Gastrocnemius medialis (tissue), 4 donors: ENCODE data around the gene GPR42. TPM values are rescaled to one million over a fixed set of nuclear protein-coding genes. Genes with fewer than 3 reads are reported as not detected.

Experiments
- ATAC-seq, 2 donors: fragments of 150-250 bp; one replicate each; pipeline ENCODE4 v1.9.1; 2016
- DNase-seq, 2 donors: peaks; one replicate each; pipeline ENCODE4 v3.0.0-alpha.2; 2019
- H3K27ac ChIP-seq, 4 donors: fragments of 200-600 bp; sonication (generic); 1 replicate in 1 of 4; 2 replicates in 3 of 4; pipeline ENCODE4 v1.5.1; 2016 to 2018; ENCODE audit warnings: mild to moderate bottlenecking in 2 of 4, moderate library complexity in 1 of 4
- H3K27me3 ChIP-seq, 3 donors: fragments of 200-600 bp; sonication (generic) in 2 of 3; 1 replicate in 1 of 3; 2 replicates in 2 of 3; pipeline versions ENCODE4 v1.5.1 to v1.6.0; 2016 to 2019; ENCODE audit warnings: mild to moderate bottlenecking in 1 of 3, moderate library complexity in 1 of 3
- H3K36me3 ChIP-seq, 2 donors: fragments of 200-600 bp; sonication (generic) in 1 of 2; one replicate each; pipeline ENCODE4 v1.5.1; 2017 to 2018
- H3K4me1 ChIP-seq, 2 donors: fragments of 200-600 bp; sonication (generic) in 1 of 2; one replicate each; pipeline ENCODE4 v1.5.1; 2016 to 2017; ENCODE audit warnings: mild to moderate bottlenecking in 2 of 2
- H3K4me3 ChIP-seq, 4 donors: fragments of 200-600 bp; sonication (generic) in 3 of 4; 1 replicate in 1 of 4; 2 replicates in 3 of 4; pipeline ENCODE4 v1.5.1; 2016 to 2019; ENCODE audit warnings: mild to moderate bottlenecking in 2 of 4
- H3K9me3 ChIP-seq, 3 donors: fragments of 200-600 bp; sonication (generic) in 2 of 3; 1 replicate in 1 of 3; 2 replicates in 2 of 3; pipeline ENCODE4 v1.5.1; 2016 to 2019
- CTCF ChIP-seq, 5 experiments: fragments of 450-650 bp in 3 of 5; fragments of 200-600 bp in 2 of 5; sonication (generic) in 2 of 5; IDR thresholded peaks in 4 of 5; conservative IDR thresholded peaks in 1 of 5; 1 replicate in 4 of 5; 2 replicates in 1 of 5; pipeline ENCODE4 v1.5.1; 2016 to 2019; ENCODE audit warnings: antibody characterized with exemption in 5 of 5, mild to moderate bottlenecking in 3 of 5, moderate library complexity in 3 of 5
- POLR2A ChIP-seq, 2 donors: fragments of 450-650 bp; IDR thresholded peaks; one replicate each; pipeline ENCODE4 v1.6.1; 2017; ENCODE audit warnings: antibody characterized with exemption in 2 of 2, mild to moderate bottlenecking in 2 of 2, moderate library complexity in 2 of 2
- in situ Hi-C, 4 donors: fragments of 200-750 bp; cut with MboI; loops; one replicate each; pipeline versions ENCODE4 v1.15.0 to v1.8.0; 2017; ENCODE audit warnings: low sequenced_read_pairs in 4 of 4
- intact Hi-C: fragments of 100-400 bp; cut with DNase I; formaldehyde crosslinking; loops from one replicate; pipeline ENCODE4 v1.15.1; 2023; ENCODE audit warnings: low total_unique reads
- microRNA-seq, 2 donors: library from miRNA; unstranded; fragments of <30 nt; microRNA quantifications; one replicate each; pipeline ENCODE4, GENCODE V29; 2016; ENCODE audit warnings: borderline replicate concordance in 2 of 2
- total RNA-seq, 4 donors: library from RNA; depleted of rRNA; stranded (reverse); fragments of >200 nt; gene quantifications; one replicate each; pipeline versions ENCODE4 v1.1.0 to v1.2.3, GENCODE V29; 2016

Gene GPR42
- total RNA-seq, 4 donors from 2014 or later: not detected

- intact Hi-C loops: no loop called here
Observed at GRCh38 chr19:35417713-35418534, 47.1 kb downstream of the GPR42 start.

DNA sequence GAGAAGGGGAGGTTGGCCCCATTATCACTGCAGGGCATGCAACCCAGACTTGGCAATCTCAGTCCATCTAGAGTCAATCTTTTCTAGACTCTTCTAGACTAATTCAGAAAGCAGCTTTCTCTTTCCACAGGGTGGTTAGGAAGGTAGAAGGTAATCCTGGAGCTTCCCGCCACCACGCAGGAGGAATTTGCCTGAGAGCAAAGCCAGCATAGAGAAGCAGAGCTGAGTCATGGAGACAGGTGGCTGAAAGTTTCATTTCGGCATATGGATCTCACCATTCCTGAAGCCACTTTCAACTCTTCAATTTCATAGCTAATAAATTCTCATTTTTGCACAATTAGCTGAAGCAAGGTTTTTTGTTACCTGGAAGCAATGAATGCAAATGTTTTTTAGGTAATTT is 48.2 kb downstream of the GPR42 start:
- intact Hi-C loops: no loop called here

More at GRCh38 chr19:35417713-35418534, 47.1 kb downstream of the GPR42 start:
- Histone ChIP-seq H3K27me3 (peaks cover 0 to 5% (median 0%) of the 10 kb centered on the region in 3 donors), H3K9me3 (no peaks in the 10 kb centered on the region), H3K4me1 (no peaks in the 10 kb centered on the region), H3K36me3 (no peaks in the 10 kb centered on the region), H3K27ac (no peak overlapping the region), H3K4me3 (no peak overlapping the region)
- in situ Hi-C loops: no loop called here
- DNase-seq (no peak), ATAC-seq (no peak)
- TF ChIP-seq POLR2A (IDR thresholded peaks at IDR 0.05) (no peak), CTCF (IDR thresholded peaks at IDR 0.05 in 4 of 5, conservative IDR thresholded peaks at IDR 0.05 in 1 of 5) (no peak)

GRCh38 chr19:35419805-35420204 is 48.9 kb downstream of the GPR42 start:
- no peak overlapping the region for H3K4me3 ChIP-seq
- no peaks in the 10 kb centered on the region for H3K36me3 ChIP-seq
- in situ Hi-C loops (no loop called here), intact Hi-C loops (no loop called here)
- H3K27me3 ChIP-seq: no peaks in the 10 kb centered on the region
- H3K27ac ChIP-seq: no peak overlapping the region
- TF ChIP-seq POLR2A (IDR thresholded peaks at IDR 0.05): no peak
- TF ChIP-seq CTCF (IDR thresholded peaks at IDR 0.05 in 4 of 5, conservative IDR thresholded peaks at IDR 0.05 in 1 of 5): no peak
- DNase-seq: no peak
- no peaks in the 10 kb centered on the region for H3K9me3 ChIP-seq
- no peak for ATAC-seq
- H3K4me1 ChIP-seq: no peaks in the 10 kb centered on the region

More for the DNA sequence above, 48.2 kb downstream of the GPR42 start:
- Histone ChIP-seq H3K4me3 (no peak overlapping the region), H3K27ac (no peak overlapping the region), H3K36me3 (no peaks in the 10 kb centered on the region), H3K4me1 (no peaks in the 10 kb centered on the region), H3K27me3 (peaks cover 0 to 2% (median 0%) of the 10 kb centered on the region in 3 donors), H3K9me3 (no peaks in the 10 kb centered on the region)
- no peak for DNase-seq
- in situ Hi-C loops: no loop called here
- no peak for ATAC-seq
- no peak for TF ChIP-seq CTCF (IDR thresholded peaks at IDR 0.05 in 4 of 5, conservative IDR thresholded peaks at IDR 0.05 in 1 of 5)

DNA sequence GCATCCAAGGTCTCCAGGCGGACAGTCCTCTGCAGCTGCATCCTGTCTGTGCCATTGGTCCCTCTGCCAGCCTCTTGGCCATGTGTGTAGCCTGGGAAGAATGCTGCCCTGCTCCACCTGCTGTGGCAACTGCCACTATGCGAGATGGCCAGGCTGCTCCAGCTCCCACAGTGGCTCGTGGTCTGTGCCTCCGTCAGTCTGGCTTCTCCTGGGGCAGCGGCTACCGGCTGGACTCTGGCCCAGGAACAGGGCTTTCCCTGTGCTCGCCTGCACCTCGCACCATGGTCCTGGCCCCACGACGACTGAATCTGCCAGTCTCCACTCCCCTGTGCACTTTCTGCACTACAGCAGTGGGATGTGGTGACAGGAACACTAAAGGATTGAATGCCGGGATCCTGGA is 50.5 kb downstream of the GPR42 start:
- H3K9me3 ChIP-seq: no peaks in the 10 kb centered on the region
- no peak overlapping the region for H3K4me3 ChIP-seq
- no peaks in the 10 kb centered on the region for H3K27me3 ChIP-seq
- TF ChIP-seq CTCF (IDR thresholded peaks at IDR 0.05 in 4 of 5, conservative IDR thresholded peaks at IDR 0.05 in 1 of 5): no peak
- no peak for TF ChIP-seq POLR2A (IDR thresholded peaks at IDR 0.05)
- no peak overlapping the region for H3K27ac ChIP-seq
- in situ Hi-C loops: no loop called here
- intact Hi-C loops: no loop called here
- ATAC-seq (no peak), DNase-seq (no peak)
- no peaks in the 10 kb centered on the region for H3K4me1 ChIP-seq
- H3K36me3 ChIP-seq: no peaks in the 10 kb centered on the region

Small RNAs within 50 kb of the gene (microRNA-seq; reads per million reads assigned to microRNA genes)
- 0 reads per million in 2 donors for gene MIR5196

Other genes with a start within 250 kb of the GPR42 start
- 10 to 100 TPM; 16.1 to 31.5 (median 27.2) TPM for gene LGI4, start 236.0 kb upstream of the GPR42 start, total RNA-seq
- 100 to 1,000 TPM; 215 to 235 (median 225) TPM for gene FXYD1, start 232.2 kb upstream of the GPR42 start, total RNA-seq
- gene FXYD7, start 227.8 kb upstream of the GPR42 start, total RNA-seq: under 1 TPM in 1 of 4 donors, not detected in 3; 0.40 TPM
- 10 to 100 TPM in 3 of 4 donors, 1 to 10 TPM in 1; 5.2 to 23.3 (median 14.3) TPM for gene FXYD5, start 216.3 kb upstream of the GPR42 start, total RNA-seq
- not detected for gene FAM187B, start 142.3 kb upstream of the GPR42 start, total RNA-seq
- gene LSR, start 122.1 kb upstream of the GPR42 start, total RNA-seq: 10 to 100 TPM in 1 of 4 donors, 1 to 10 TPM in 3; 2.5 to 11.4 (median 5.2) TPM
- 100 to 1,000 TPM; 118 to 169 (median 143) TPM for gene USF2, start 102.1 kb upstream of the GPR42 start, total RNA-seq
- not detected for gene HAMP, start 88.5 kb upstream of the GPR42 start, total RNA-seq
- 1 to 10 TPM in 1 of 4 donors, under 1 TPM in 1, not detected in 2; 0.24 to 1.5 TPM for gene MAG, start 78.9 kb upstream of the GPR42 start, total RNA-seq
- under 1 TPM in 1 of 4 donors, not detected in 3; 0.59 TPM for gene CD22, start 41.9 kb upstream of the GPR42 start, total RNA-seq
- not detected for gene FFAR1, start 23.2 kb upstream of the GPR42 start, total RNA-seq
- not detected for gene FFAR3, start 12.6 kb upstream of the GPR42 start, total RNA-seq
- not detected for gene FFAR2, start 77.2 kb downstream of the GPR42 start, total RNA-seq
- not detected for gene KRTDAP, start 119.4 kb downstream of the GPR42 start, total RNA-seq
- gene DMKN, start 142.6 kb downstream of the GPR42 start, total RNA-seq: under 1 TPM in 1 of 4 donors, not detected in 3; 0.89 TPM
- not detected for gene SBSN, start 157.2 kb downstream of the GPR42 start, total RNA-seq
- not detected for gene GAPDHS, start 162.4 kb downstream of the GPR42 start, total RNA-seq
- gene TMEM147, start 174.6 kb downstream of the GPR42 start, total RNA-seq: 100 to 1,000 TPM in 3 of 4 donors, 10 to 100 TPM in 1; 86.2 to 145 (median 119) TPM
- not detected for gene ATP4A, start 192.6 kb downstream of the GPR42 start, total RNA-seq
- gene PMIS2, start 215.1 kb downstream of the GPR42 start, total RNA-seq: not detected
- gene HAUS5, start 241.7 kb downstream of the GPR42 start, total RNA-seq: 1 to 10 TPM; 2.5 to 4.8 (median 3.4) TPM